ENCODE results near the gene CLUH.

The CLUH gene

GRCh38 chr17:2697611-2698162 is 13.9 kb downstream of the CLUH start:
- no peak for TF ChIP-seq CTCF (IDR thresholded peaks at IDR 0.05; ENCODE audit: low read depth, low read length)
- H3K4me3 ChIP-seq (replicated peaks in 1 of 2; ENCODE audit: low read depth in 2 of 2, low read length in 2 of 2), result no peak overlapping the region
- no peak for DNase-seq (ENCODE audit: low read depth in 2 of 2)

- H3K4me3 ChIP-seq (replicated peaks in 1 of 2; ENCODE audit: low read depth in 2 of 2, low read length in 2 of 2), result no peak overlapping the region
- no peak for DNase-seq (ENCODE audit: low read depth in 2 of 2)
- TF ChIP-seq CTCF (IDR thresholded peaks at IDR 0.05; ENCODE audit: low read depth, low read length), result no peak
These were observed 15.4 kb downstream of the CLUH start for GRCh38 chr17:2695961-2696760.

GRCh38 chr17:2695243-2695960 is 16.2 kb downstream of the CLUH start:
- no peak for TF ChIP-seq CTCF (IDR thresholded peaks at IDR 0.05; ENCODE audit: low read depth, low read length)
- no peak for DNase-seq (ENCODE audit: low read depth in 2 of 2)
- no peak overlapping the region for H3K4me3 ChIP-seq (replicated peaks in 1 of 2; ENCODE audit: low read depth in 2 of 2, low read length in 2 of 2)

- DNase-seq (ENCODE audit: low read depth in 2 of 2), result no peak
- no peak overlapping the region for H3K4me3 ChIP-seq (replicated peaks in 1 of 2; ENCODE audit: low read depth in 2 of 2, low read length in 2 of 2)
- no peak for TF ChIP-seq CTCF (IDR thresholded peaks at IDR 0.05; ENCODE audit: low read depth, low read length)
These were observed 17.0 kb downstream of the CLUH start for GRCh38 chr17:2694381-2695242.

- no peak for TF ChIP-seq CTCF (IDR thresholded peaks at IDR 0.05; ENCODE audit: low read depth, low read length)
- no peak for DNase-seq (ENCODE audit: low read depth in 2 of 2)
- H3K4me3 ChIP-seq (replicated peaks in 1 of 2; ENCODE audit: low read depth in 2 of 2, low read length in 2 of 2), result no peak overlapping the region
These were observed 17.8 kb downstream of the CLUH start for GRCh38 chr17:2693561-2694380.

GRCh38 chr17:2692781-2693135 is 18.8 kb downstream of the CLUH start:
- no peak overlapping the region for H3K4me3 ChIP-seq (replicated peaks in 1 of 2; ENCODE audit: low read depth in 2 of 2, low read length in 2 of 2)
- no peak for DNase-seq (ENCODE audit: low read depth in 2 of 2)

More at GRCh38 chr17:2692781-2693135, 18.8 kb downstream of the CLUH start:
- no peak for TF ChIP-seq CTCF (IDR thresholded peaks at IDR 0.05; ENCODE audit: low read depth, low read length)
